ENCODE results near the gene FOXN3.

Gene FOXN3

DNA sequence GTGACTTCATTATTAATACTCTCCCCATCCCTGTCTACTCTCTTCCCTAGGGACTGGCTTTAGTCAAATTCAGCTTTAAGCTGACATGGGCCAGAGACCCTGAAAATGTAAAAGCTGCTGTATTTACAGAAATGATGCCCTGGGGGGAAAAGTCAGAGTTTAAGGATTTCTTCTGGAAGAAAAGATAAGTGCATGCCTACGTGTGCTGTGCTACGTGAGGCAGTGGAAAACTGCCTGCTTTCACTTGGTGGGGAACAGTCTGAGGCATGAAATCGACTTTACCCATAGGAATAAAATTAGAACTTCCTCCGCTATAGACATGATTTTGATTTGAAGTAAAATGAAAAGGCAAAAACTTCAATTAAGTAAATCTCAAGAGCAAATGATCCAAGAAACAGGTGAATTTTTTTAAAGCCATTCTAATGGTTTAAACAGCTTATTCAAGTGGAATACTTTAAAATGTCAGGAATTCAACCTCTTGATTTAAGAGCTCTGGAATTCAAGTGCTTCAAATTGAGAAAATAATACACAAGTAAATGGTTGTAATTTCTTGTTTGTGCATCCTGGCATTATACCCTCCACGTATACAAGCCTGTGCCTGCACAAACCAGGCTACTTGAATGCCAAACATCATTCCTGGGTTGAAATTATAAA, 168.5 kb downstream of the FOXN3 start:
- DNase-seq (ENCODE audit: low read depth) = no peak

DNA sequence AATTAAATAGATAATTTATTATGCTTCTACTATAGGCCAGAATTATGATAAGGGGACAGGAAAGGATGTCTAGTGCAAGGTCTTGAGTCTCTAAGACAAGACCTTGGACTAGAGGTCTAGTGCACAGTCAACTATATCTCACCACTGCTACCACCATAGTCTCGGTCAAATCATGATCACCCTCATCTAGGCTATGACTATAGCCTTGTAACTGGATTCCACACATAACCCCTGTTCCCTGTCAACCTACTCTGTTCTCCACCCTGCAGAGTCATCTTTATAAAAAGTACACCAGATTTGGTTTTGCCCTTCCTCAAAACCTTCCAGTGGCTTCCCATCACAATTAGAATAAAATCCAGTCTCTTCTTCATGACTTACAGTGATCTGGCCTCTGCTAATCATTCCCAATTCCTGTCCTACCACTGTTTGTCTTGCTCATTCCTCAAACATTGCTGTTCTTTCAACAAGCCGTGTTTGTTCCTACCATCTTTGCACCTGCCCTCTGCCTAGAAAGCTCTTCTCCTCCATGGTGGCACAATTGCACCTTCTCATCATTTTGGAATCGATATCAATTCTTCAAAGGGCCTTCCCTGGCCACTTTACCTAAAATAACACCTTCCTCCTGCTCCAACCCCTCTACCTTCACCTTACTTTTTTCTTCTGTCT, 169.4 kb downstream of the FOXN3 start:
- no peak for DNase-seq (ENCODE audit: low read depth)
- no peak overlapping the region for H3K4me3 ChIP-seq (ENCODE audit: low read depth, low read length)

More for the DNA sequence above, 168.5 kb downstream of the FOXN3 start:
- no peak overlapping the region for H3K4me3 ChIP-seq (ENCODE audit: low read depth, low read length)

DNA sequence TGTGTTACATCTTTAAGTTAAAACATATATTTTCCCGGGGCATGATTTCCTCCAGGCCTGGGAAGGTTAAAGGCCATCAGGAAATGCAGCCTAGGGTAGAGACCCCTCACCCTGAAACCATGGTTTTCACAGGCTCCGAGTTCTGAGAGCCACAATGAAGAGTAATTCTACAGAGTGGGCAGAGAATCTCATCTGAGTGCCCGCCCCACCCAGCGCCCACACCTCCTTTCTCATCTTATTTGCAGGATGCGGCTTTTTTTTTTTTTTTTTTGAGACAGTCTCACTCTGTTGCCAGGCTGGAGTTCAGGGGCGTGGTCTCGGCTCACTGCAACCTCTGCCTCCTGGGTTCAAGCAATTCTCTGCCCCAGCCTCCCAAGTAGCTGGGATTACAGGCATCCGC, 170.7 kb downstream of the FOXN3 start:
- no peak for DNase-seq (ENCODE audit: low read depth)
- H3K4me3 ChIP-seq (ENCODE audit: low read depth, low read length) = no peak overlapping the region

DNA sequence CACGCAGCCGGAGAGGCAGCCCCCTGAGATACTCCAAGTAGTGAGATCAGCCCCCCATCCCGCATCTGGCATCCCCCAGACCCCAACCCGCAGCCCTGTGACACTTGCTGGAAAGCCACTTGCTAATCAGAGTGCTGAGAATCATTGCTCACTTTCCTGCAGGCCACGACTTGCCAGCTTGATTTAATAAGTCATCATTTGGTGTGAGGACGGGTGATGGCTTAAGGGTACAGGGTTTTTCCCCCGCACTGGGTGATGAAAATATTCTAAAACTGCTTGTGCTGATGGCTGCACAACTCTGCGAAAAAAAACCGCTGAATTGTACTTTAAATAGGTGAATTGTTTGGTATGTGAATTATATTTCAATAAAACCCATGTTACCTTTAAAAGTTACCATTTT, 171.2 kb downstream of the FOXN3 start:
- H3K4me3 ChIP-seq (ENCODE audit: low read depth, low read length) = no peak overlapping the region
- DNase-seq (ENCODE audit: low read depth) = no peak

DNA sequence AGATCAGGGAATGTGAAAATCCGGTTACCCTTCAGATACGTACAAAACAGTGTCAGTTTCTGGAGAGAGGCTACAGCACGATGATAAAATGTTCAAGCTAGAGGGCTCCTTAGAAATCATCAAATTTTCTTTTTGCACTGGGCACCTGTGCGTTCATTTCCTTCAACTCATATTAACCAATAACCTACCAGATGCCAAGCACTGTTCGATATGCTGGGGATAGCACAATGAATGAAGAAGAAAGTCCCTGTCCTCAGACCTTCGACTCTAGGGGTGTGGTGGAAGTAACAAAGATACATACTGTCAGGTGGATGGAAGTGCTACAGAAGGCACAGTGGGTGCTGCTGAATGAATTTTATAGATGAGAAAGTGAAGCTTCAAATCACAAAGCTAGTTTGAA, 172.3 kb downstream of the FOXN3 start:
- no peak overlapping the region for H3K4me3 ChIP-seq (ENCODE audit: low read depth, low read length)
- DNase-seq (ENCODE audit: low read depth) = no peak

DNA sequence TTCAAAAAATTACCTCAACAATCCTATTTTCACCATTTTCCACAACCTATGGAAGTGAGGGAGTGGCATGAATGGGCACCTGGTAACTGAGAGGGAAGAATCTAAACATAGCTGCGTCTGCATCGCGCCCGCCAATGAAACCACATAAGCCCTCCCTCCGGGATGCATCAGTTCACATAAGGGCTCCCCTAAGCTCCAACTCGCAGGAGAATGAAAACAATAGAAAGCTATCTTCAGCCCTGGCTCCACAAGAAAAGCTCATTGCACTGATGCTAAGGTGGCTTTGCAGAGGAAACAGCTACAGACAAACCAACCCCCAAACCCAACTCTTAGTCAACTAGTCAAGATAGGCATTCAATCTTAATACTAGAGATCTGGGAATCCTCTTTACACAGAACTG, 173.3 kb downstream of the FOXN3 start:
- H3K4me3 ChIP-seq (ENCODE audit: low read depth, low read length) = no peak overlapping the region
- no peak for DNase-seq (ENCODE audit: low read depth)

DNA sequence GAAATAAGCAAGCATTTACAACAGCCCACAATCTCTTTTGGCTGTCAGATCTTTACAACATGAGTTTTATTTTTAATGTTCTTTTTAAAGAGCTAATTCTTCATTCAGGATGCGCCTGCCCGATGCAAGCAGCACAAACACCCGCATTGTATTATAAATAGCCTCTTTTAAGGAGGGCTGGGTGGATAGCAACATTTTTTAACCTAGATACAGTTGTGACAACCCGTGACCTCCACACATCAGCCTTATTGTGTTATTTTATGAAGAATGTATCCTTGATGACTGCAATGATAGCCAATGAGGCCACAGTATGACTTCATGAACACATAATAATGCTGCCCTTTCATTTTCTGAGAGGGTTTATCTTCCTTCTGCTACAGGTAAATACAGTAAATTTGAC, 173.7 kb downstream of the FOXN3 start:
- no peak for DNase-seq (ENCODE audit: low read depth)
- H3K4me3 ChIP-seq (ENCODE audit: low read depth, low read length) = no peak overlapping the region

DNA sequence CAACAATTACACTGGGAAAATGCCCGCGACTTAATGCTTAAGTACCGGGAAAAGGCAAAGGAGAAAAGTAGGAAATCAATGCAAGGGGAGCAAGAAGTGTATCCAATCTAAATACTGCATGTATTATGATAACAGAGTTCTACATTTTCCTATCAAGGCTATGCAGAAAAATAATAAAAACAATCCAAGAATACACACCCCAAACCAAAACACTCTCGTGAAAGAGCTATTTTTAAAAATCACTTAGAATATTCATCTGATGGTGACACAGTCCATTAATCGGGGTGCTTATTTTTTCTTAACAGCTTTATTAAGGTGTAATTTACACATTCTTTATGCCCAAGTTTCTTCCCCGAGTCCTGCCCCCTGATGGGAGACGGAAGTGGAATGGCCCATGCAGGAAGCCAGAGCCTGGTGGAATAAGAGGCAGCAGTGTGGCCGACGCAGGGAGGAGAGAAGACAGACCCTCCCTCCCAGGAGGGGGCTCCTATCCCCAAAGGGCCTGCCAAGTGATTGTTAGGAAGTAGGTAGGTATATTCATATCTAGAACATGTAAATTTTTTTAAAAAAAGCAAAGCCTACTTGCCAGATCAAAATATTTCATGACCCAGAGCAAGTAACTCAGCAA, 174.3 kb downstream of the FOXN3 start:
- H3K4me3 ChIP-seq (ENCODE audit: low read depth, low read length) = no peak overlapping the region
- DNase-seq (ENCODE audit: low read depth) = no peak

DNA sequence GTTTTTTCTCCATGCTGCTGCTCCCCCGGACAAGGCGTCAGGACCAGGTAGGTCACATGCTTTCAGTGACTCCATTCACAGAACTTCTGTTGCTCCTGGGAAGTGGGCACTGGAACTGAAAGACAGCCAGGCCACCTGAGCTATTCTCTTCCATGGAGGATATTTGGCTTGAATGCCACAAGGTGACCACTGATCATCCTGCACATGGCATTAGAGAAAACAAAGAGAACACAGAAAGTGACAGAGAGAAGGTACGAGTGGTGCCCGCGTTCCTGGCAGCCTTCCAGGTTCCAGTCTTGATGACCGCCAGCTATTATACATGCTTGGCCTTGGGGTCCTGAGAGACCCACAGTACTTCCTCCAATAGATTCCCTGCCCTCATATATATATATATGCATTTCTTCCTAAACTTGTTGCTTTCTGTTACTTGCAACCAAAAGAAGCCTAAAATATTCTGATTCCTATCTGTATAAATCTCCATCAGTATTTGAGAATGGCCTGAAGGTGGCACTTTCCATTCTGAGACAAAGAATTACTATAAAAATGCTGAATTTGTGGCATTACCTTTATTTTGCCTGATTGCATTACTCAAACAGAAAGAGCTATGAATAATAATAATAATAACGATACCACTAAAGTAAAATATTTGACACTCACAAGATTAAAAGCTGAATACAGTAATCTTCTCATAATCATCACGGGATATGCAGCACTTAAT, 174.9 kb downstream of the FOXN3 start:
- no peak overlapping the region for H3K4me3 ChIP-seq (ENCODE audit: low read depth, low read length)
- DNase-seq (ENCODE audit: low read depth) = no peak

DNA sequence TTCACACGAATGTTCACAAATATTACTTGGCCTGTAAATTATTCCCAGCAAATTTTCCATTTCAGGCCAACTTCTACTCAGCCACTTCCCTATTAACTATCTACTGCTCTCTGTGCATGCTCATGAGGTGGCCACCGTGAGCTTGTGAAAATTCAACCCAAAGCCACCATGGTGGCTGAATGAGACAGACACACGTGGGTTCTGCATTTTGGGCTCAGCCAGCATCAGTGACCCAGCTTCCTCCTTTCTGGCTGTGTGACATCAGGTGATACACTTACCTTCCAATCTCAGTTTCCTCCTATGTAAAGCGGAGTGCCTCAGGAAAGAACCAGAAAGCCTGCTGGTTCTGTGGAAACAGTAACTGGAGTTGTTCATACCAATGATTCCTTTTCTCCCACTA, 175.8 kb downstream of the FOXN3 start:
- no peak overlapping the region for H3K4me3 ChIP-seq (ENCODE audit: low read depth, low read length)
- DNase-seq (ENCODE audit: low read depth) = no peak

DNA sequence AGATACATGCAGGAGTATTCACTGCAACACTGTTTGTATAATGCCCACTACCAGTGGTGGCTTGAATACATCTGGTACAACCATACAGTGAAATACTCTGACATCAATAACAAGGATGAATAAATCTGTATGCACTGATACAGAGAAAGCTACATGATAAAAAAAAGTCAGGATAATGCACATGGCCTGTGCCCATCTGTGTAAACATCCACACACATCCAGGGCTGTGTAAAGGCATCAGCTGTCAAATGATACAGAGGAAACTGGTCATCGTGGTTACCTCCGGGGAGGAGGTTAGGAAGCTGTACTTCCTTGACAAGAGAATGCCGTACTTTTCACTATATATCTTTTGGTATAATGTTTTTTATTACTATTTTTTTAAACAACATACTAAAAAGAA, 176.6 kb downstream of the FOXN3 start:
- H3K4me3 ChIP-seq (ENCODE audit: low read depth, low read length) = no peak overlapping the region
- peak; percentile 56 for DNase-seq (ENCODE audit: low read depth)

DNA sequence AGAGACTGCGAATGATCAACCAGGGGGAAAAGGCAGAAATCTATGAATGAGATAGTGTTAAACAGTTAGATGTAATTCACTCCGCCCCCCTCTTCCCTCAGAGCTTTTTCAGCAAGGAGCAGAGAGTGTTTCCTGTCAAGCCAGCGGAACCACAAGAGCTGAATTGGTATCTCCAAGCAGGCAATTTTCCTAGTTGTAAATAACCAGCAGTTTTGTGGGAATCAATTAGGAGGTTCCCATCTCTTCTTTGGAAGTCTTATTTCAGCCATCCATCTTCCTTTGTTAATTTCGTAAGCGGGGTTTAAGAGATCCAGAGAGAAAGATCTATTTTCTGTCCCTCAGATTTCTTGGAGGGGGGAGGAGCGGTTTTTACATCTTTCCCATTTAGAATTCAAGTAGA, 178.0 kb downstream of the FOXN3 start:
- no peak overlapping the region for H3K4me3 ChIP-seq (ENCODE audit: low read depth, low read length)

DNA sequence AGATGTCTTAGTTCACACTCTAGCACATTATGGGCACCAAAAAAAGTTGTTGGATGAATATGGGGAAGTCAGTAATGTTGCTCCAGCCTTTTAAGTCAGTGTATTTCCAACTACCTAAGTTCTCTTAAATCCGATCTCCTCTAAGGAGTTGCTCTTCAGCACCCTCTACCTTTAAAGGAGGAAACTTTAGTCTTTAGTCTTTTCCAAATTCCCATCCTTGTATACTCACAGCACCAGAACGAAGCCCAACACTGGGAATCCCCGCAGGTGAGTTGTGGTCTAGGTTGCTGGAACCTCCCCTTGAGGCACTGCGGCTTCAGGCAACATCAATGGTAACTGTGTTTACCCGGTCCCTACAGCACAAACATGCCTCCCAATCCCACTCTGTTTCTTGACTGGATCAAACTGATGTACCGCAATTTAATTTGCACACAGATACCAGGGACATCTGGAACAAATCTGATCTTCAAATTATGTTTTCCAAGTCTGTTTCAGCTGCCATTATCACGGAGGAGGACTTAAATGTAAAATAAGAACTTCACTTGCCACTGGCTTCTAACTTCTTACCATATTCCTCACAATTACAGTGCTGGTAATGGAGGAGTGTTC, 179.0 kb downstream of the FOXN3 start:
- no peak for DNase-seq (ENCODE audit: low read depth)
- H3K4me3 ChIP-seq (ENCODE audit: low read depth, low read length) = no peak overlapping the region

More for the DNA sequence above, 178.0 kb downstream of the FOXN3 start:
- no peak for DNase-seq (ENCODE audit: low read depth)

DNA sequence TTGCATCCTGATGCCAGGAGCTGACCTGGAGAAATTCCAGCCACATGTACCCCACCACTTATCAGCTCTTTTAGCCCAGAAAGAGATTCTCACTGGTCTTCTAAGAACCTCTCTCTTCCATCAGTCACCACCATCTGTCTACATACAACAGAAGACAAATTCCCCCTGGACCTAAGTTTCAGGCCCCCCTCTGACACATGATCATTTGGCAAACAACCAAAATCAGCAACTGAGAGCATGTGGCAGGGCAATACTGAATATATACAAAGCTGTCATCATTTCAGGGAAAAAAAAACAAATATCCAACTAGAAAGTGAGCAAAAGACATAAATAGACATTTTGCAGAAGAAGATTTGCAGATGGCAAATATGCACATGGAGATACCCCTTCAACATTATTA, 180.2 kb downstream of the FOXN3 start:
- no peak for DNase-seq (ENCODE audit: low read depth)
- H3K4me3 ChIP-seq (ENCODE audit: low read depth, low read length) = no peak overlapping the region

DNA sequence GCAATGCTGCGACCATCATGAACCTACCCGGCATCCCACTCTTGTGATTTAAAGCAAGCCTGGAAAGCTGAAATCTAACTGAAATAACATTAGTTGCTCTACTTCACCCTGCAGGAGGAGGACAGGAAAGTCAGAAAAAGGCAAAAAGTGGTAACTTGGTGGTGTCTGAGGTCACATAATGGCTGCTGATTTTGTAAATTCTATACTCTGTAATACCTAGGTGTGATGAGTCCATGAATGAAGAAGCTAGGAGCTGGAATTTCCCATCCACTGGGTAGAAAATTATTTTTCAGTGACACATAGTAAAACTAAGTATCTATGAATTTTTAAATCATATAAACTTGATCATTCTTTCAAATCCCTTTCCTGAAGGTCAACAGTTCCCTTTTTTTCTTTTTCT, 183.8 kb downstream of the FOXN3 start:
- no peak overlapping the region for H3K4me3 ChIP-seq (ENCODE audit: low read depth, low read length)
- no peak for DNase-seq (ENCODE audit: low read depth)

DNA sequence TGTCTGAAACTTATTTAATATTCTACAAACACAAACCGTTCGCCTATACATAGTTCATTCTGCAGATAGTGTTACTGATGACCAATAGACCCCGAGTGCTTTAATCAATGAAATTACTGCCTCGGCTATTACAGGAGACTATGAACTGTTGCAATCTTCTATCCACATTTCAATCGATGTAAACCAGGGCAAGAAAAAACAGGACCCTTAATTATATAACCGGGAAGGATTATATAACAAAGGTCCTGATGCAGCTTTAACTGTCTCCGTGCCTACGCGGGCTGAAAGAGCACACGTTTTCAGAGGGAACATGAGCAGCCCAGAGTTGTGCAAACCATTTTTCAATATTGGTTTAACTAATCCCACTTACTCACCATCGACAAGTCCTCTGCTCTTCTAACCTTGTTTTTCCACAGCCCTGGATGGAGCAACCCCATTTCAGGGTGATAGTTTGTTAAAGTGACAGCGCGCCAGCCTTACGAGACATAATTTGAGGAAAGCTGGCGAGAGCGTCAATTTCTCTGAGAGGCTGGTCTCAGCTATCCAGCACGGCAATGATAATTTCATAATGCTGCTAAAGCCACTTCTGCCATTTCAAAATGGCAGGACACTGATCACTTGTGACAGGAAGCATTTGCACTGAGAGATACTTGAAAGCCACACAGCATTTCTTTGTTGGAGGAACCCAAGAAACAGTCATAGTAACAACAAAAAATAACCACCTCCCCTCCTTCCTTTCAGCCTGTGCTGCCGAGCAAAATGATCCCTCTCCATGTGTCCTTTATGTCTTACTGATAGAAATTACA, 184.6 kb downstream of the FOXN3 start:
- no peak for DNase-seq (ENCODE audit: low read depth)
- H3K4me3 ChIP-seq (ENCODE audit: low read depth, low read length) = no peak overlapping the region

DNA sequence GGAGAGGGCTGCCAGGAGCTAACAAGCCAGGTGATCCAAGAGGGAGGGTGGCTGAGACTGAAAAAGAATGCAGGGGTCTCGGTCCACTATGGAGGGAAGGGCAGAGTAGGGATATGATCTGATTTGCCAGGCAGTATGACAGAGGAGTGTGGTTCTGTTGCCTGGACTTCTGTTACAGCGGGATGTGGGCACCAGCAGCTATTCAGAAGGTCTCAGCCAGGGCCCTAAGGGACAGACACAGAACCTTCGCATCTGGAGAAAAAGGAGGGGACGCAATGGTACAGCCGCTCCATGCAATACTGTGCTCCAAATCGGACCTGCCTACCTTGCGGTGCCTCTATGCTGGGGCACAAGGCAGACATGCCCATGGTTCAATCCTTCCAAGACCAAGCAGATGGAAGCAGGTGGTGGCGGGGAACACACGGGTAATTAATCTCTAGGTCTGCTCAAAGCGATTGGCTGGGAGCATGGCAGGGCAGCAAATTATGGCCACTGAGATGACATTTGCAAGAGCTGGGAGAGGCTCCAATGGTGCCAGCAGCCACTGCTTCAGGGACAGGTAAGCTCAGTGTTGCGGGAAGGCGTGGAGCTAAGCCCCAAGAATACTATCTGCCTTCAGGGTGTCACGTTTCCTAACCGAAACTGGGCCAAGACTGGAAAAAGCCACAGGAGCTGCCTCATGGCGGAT, 185.5 kb downstream of the FOXN3 start:
- no peak overlapping the region for H3K4me3 ChIP-seq (ENCODE audit: low read depth, low read length)
- no peak for DNase-seq (ENCODE audit: low read depth)

DNA sequence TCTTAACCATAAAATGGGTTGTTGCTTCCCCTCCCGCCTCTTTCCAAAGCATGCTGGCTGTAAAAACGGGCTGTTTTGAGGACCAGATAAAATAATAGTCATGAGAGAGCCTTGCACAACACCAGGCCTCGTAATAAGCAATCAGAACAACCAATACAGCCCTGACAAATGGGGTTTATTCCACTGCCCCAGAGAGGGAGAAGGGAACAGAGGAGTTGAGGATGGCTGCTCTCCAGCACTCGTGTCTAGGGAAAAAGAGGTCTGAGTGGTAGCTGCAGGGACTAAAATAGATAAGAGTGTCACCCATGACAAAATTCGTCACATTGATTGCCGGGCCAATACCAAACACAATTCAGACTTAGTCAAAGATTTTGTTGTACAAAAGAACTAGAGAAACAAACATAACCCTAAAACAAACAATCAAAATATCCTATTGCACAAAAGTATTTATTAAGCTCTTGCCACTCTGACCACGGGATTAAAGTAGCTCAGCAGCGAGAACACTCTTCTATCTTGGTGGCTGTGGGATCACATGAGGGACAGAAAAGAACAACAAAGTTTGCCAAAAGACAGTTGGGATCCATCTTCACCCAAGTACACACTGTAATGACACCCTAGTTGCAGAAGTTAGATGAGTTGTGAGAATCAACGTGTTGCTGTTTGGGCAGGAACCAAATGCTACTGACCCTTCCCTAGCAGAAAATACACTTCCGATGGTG, 188.0 kb downstream of the FOXN3 start:
- H3K4me3 ChIP-seq (ENCODE audit: low read depth, low read length) = no peak overlapping the region
- DNase-seq (ENCODE audit: low read depth) = no peak
